Measurements from ENCODE around the gene IPO8. TPM values are rescaled to one million over a fixed set of nuclear protein-coding genes. Genes with fewer than 3 reads are reported as not detected.

The IPO8 gene
- total and polyA plus RNA-seq, 2 of the 8 experiments (the other 6 are each of a cell fraction or from before 2014, with no cell fraction given): 7.2 to 59.8 TPM

DNA sequence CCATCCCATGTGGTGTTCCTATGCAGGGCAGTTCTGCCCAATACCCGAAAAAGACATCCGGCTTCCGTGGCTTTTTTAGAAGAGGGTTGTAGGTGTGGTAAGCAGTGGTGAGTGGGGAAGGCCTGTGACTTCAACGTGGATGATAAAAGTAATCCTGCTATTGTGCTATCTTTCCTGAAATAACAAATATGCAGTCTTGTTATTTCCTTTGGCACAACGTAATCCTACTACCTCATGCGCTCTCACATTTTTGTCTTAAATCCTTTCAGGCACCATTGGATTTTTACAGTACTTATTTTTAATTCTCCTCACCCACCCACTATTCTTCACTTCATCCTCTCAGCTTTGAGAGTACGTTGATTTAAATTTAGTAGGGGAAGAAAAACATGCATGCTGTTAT lies 96.8 kb downstream of the IPO8 start:
- no peak overlapping the region for H4K8ac ChIP-seq (ENCODE audit: extremely low read depth, insufficient read depth, low read length)
- no peak overlapping the region for H2BK120ac ChIP-seq (replicated peaks; ENCODE audit: low read depth, low read length)
- H3K27me3 ChIP-seq (replicated peaks in 1 of 4; ENCODE audit: control insufficient read depth in 3 of 4, extremely low read depth in 1 of 4, insufficient read depth in 3 of 4, low read length in 3 of 4): no peaks in the 10 kb centered on the region
- no peak overlapping the region for H2BK5ac ChIP-seq (ENCODE audit: low read depth, low read length)
- H3K18ac ChIP-seq (ENCODE audit: extremely low read depth, low read length): no peak overlapping the region
- no peaks in the 10 kb centered on the region for H3K36me3 ChIP-seq (ENCODE audit: control insufficient read depth in 2 of 4, insufficient read depth in 4 of 4, low read length in 3 of 4)
- no peaks in the 10 kb centered on the region for H3K23me2 ChIP-seq (ENCODE audit: low read depth, low read length)
- H2AK5ac ChIP-seq (ENCODE audit: low read depth, low read length): no peak overlapping the region
- no peak overlapping the region for H2AFZ ChIP-seq (ENCODE audit: low read length)
- H3K79me2 ChIP-seq (ENCODE audit: control insufficient read depth in 1 of 2, insufficient read depth in 2 of 2, low read length in 2 of 2): no peaks in the 10 kb centered on the region
- 0 out of 4 replicates have a peak, but pooled peaks cover 2% of the 10 kb centered on the region in 2 experiments for H3K9me3 ChIP-seq (ENCODE audit: insufficient read depth in 2 of 2, low read depth in 1 of 2, low read length in 1 of 2)
- FAIRE-seq (no peak), DNase-seq (ENCODE audit: low read depth in 1 of 2, low spot score in 2 of 2) (no peak)
- no peak overlapping the region for H3K56ac ChIP-seq (replicated peaks; ENCODE audit: insufficient read length, low read depth, low read length)
- 0 out of 7 replicates have a peak, but pooled peaks cover 0 to under 1% (median 0%) of the 10 kb centered on the region in 4 experiments for H3K4me1 ChIP-seq (replicated peaks in 1 of 4; ENCODE audit: control insufficient read depth in 3 of 4, insufficient read depth in 4 of 4, low read length in 3 of 4)
- WGBS, 2 experiments (ENCODE audit: extremely low coverage in 1 of 2, insufficient coverage in 1 of 2, insufficient read length in 1 of 2, insufficient replicate concordance in 2 of 2, low coverage in 1 of 2, low lambda C conversion rate in 2 of 2, missing lambda C conversion rate in 1 of 2): 91% methylated on average over 7 of the region's 7 CpGs; no CpG with 5 or more reads in 1 of the 2 experiments
- POLR2A ChIA-PET (ENCODE audit: partially characterized antibody): no interaction called here
- H2BK12ac ChIP-seq (ENCODE audit: low read depth, low read length): no peak overlapping the region
- H3K4me2 ChIP-seq (ENCODE audit: insufficient read depth in 1 of 2, low read depth in 2 of 2, low read length in 2 of 2): no peak overlapping the region
- H3K27ac ChIP-seq (ENCODE audit: low read depth, low read length): no peak overlapping the region
- no peak overlapping the region for H3K4me3 ChIP-seq (ENCODE audit: extremely low read depth in 1 of 4, insufficient read depth in 2 of 4, low read depth in 3 of 4, low read length in 4 of 4)
- H3K14ac ChIP-seq (ENCODE audit: insufficient read length): no peak overlapping the region
- CTCF ChIA-PET (ENCODE audit: partially characterized antibody): interaction anchor here (0.6 kb wide), 1 partner anchor 634 kb away, joined by 4 read pairs; no protein-coding TSS in a partner anchor
- H3K79me1 ChIP-seq (ENCODE audit: low read depth, low read length): no peaks in the 10 kb centered on the region
- no peaks in the 10 kb centered on the region for H4K20me1 ChIP-seq (replicated peaks in 1 of 2; ENCODE audit: control insufficient read depth in 1 of 2, insufficient read depth in 2 of 2, low read length in 2 of 2)
- no peak overlapping the region for H3K9ac ChIP-seq (replicated peaks in 1 of 4; ENCODE audit: extremely low read depth in 1 of 4, low read depth in 3 of 4, low read length in 3 of 4)
- no peak overlapping the region for H3K23ac ChIP-seq (ENCODE audit: insufficient read length)
- H2BK20ac ChIP-seq (ENCODE audit: low read length): no peak overlapping the region
- no peak overlapping the region for H4K5ac ChIP-seq (ENCODE audit: insufficient read length, low read depth, low read length)
- no peak overlapping the region for H4K91ac ChIP-seq (replicated peaks; ENCODE audit: insufficient read length, low read length)
- H3K4ac ChIP-seq (replicated peaks; ENCODE audit: insufficient read length, low read depth, low read length): no peak overlapping the region
- no peak overlapping the region for H2BK15ac ChIP-seq (ENCODE audit: low read length)
- TF ChIP-seq ASH2L (IDR thresholded peaks at IDR 0.05; ENCODE audit: low read length): no peak
- TF ChIP-seq SIN3A (conservative IDR thresholded peaks at IDR 0.05 in 1 of 2, IDR thresholded peaks at IDR 0.05 in 1 of 2; ENCODE audit: low read depth in 1 of 2, low read length in 2 of 2): no peak
- no peak for TF ChIP-seq SIRT6 (IDR thresholded peaks at IDR 0.05; ENCODE audit: low read length)
- no peak for TF ChIP-seq NRF1 (IDR thresholded peaks at IDR 0.05; ENCODE audit: low read depth, low read length)
- no peak for TF ChIP-seq KDM5A (IDR thresholded peaks at IDR 0.05; ENCODE audit: low read length)
- TF ChIP-seq SAP30 (IDR thresholded peaks at IDR 0.05; ENCODE audit: insufficient read depth, insufficient replicate concordance, low read length): no peak
- TF ChIP-seq EZH2 (IDR thresholded peaks at IDR 0.05; ENCODE audit: low read depth, low read length, severe bottlenecking): no peak
- no peak for TF ChIP-seq POU5F1 (IDR thresholded peaks at IDR 0.05; ENCODE audit: low read depth, low read length)
- no peak for TF ChIP-seq POLR2AphosphoS5 (IDR thresholded peaks at IDR 0.05; ENCODE audit: low read depth, low read length)
- TF ChIP-seq SP4 (IDR thresholded peaks at IDR 0.05; ENCODE audit: low read length): no peak
- TF ChIP-seq SP2 (IDR thresholded peaks at IDR 0.05; ENCODE audit: low read length): no peak
- no peak for TF ChIP-seq HDAC6 (IDR thresholded peaks at IDR 0.05; ENCODE audit: low read depth, low read length)
- no peak for TF ChIP-seq TBP (IDR thresholded peaks at IDR 0.05; ENCODE audit: low read depth, low read length)
